Measurements from ENCODE around the gene MAML2.

Gene MAML2

DNA sequence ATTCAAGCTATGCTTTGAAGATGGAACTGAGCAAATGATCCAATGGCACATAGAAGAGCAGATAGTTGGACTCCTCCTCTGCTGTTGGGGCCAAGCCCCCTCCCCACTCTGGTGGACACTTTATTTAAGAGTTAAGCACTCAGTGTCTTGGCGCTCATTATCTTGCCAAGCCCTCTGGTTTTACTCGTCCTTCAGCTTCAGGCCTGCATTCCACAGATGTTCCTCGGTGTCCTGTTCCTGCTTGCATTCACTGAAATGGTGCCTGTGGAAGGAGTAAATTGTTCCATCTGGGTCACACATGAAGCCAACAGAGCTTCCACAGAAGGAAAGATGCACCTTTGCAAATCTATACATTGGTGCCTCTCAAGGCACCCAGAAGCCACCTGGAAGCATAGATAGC, 26.1 kb downstream of the MAML2 start:
- DNase-seq, result no peak

GRCh38 chr11:96315476-96315875, 27.5 kb downstream of the MAML2 start:
- no peak for DNase-seq

- no peak for DNase-seq
Observed at GRCh38 chr11:96314326-96315020, 28.5 kb downstream of the MAML2 start.

DNA sequence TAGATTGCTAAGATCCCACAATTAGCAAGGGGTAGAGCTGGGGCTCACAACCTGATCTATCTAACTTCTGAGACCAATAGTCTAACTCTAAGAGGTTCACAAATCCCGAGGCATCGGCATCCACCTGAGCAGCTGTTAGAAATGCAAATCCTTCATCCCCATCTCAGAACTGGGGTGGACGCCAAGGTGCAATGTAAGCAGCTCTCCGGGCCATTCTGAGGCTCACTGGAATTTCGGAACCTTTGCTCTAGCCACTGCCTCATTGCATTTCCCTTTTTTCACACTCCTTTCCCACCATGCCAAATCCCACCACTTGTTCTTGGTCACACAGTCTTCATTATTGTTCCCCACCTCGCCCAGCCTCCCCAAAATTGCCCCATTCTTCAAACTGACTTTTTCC, 29.8 kb downstream of the MAML2 start:
- no peak for DNase-seq

DNA sequence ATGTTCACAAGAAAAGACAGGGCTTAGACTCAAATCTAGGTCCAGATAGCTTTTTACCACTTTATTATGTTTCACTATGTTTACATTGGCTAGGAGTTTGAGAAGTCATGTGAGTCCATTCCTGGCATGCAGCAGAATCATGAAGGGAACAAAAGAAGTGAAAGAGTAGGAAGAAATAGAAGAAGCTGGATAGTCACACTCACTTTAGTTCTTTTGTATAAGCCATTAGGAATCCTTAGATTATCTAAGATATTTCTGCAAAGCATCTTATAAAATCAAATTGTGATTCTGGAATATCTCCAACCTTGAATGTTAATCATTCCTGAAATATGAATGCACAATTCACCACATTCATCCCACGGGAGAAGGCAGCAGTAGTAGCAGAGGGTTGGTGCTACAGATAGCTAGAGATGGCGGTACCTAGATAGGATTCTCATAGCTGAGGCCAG, 31.9 kb downstream of the MAML2 start:
- DNase-seq, result no peak

GRCh38 chr11:96310236-96310635, 32.8 kb downstream of the MAML2 start:
- DNase-seq, result no peak

DNA sequence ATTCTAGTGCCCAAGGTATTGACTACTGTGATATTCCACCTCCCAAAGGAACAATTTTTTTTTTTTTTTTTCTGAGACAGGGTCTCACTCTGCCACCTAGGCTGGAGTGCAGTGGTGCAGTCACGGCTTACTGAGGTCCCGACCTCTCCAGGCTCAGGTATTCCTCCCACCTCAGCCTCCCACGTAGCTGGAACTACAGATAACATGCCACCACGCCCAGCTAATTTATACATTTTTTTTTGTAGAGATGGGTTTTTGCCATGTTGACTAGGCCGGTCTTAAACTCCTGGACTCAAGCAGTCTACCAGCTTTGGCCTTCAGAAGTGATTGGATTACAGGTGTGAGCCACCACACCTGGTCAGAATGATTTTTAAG, 33.4 kb downstream of the MAML2 start:
- no peak for DNase-seq

DNA sequence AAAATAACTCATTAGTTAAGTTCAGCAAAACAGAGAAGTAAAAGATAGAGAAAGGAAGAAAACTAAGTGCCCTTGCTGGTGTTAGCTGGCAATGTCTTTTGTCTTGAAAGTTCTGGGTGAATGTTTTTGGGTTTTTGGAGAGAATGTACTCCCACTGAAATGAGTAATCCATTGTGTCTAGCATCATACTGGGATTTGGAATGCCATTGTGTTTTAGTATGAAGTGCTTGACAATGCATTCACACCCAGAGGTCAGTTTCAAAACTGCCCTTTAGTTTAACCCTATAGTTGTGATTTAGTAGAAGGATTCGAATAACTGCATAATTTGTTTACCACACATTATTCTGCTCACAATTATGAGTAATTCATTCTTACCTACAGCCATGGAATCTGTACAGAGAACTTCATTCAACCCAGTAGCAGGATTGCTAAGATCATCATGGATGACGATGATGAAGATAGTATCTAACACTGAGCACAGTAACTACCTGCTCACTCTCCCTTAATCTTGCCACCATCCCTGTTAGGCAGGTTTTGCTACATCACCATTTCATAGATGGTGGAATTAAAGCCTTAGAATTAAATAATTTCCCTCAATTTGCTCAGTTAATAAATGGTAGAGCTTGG, 33.9 kb downstream of the MAML2 start:
- no peak for DNase-seq

DNA sequence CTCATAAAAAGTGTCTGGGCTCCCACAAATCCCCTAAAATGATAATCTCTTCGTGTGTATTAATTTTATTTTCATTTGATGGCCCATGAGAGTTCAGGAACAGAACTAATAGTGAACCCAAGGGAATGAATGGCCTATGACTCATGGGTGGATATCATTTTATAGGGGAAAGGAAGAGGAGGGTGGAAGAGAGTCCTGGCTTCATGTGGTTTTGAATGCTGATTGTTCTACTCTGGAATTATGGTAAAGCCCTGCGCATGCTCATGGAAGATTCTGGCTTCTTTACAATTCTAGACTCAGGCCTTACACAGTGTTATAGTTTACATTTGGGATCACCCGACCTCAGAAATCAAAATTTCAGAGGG, 35.2 kb downstream of the MAML2 start:
- no peak for DNase-seq

DNA sequence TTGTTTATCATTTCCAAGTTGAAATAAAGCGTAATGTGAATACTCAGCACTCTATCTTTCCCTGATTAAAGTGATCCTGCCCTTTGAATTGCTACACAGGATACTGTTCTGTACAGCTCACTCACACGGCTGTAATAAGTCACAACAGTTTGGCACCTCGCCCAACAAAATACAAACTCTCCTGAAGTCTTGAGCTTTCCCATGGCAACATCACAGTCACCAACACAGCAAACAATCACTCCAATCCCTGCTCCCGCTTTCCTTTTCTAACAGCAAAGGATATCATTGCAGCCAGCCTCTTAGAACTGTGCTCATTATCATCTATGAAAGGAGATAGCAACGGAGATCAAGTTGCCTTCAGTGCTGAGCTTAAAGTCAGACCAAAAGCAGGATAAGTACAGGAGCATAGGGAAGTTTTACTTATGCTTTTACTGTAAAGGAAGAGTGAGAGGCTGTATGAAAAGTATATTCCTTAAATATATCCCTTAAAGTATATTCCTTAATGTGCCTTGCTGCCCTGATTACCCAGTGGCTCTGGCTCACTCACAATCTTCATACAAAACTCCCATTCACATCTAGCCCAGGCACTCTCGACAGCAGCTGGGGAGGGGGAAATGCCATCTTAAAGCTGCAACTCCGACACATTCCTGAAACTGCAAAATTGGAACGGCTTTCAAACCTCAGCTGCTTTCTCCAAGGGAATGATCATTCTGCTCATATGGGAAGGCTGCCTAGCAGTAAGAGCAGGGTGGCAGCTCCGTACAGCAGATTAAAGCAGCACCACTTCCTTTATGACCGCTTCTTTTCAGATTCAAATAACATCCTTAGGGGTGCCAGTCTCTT, 35.8 kb downstream of the MAML2 start:
- DNase-seq, result no peak

DNA sequence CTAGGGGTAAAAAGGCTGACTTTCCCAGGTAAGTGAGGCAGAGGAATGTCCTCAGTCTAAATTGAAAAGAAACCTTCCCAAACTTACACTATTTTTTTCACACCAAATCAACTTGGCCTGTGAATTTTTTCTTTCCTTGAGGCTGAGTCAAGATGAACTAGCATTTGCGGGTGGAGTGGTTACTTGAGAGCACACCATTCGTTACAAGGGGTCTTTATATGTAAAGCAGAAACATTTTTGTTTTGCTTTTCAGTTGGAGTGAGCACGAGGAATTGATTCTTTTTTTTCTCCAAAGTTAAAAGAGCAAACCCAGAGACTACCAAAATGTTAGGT, 36.4 kb downstream of the MAML2 start:
- no peak for DNase-seq

DNA sequence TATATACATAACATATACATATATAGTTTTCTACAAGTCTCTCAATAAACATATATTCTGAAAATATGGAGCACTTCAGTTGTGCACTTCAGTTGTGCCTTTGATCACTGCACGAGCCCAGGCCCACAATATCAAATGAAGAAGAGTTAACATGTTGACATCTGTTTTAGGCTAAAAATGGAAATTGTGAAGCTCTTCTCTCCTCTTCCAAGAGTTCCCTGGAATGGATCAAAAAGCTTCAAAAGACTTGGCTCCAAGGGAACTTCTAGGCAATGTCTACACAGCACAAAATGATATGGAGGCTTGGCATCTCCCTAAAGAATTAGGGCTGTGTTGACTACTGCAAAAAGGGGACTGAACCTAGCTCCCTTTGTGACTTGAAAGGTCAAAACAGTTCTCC, 36.9 kb downstream of the MAML2 start:
- no peak for DNase-seq

DNA sequence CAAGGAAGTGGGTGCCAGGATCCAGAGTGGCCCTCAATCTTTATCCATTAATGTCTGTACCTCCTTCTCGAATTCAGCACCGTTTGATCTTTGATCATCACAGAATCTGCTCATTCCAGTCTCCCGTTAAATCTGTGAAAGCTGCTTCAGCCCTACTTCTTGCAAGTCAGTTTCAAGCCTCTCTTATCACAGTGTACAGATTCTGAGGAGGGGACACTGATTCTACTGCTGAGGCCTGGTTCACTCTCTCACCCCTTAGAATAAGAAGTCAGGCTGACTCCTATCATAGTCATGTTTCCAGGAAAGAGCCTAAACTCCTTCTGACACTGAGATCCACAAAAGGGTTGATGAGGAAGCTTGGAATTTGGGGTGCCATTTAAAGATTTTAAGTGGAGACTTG, 39.0 kb downstream of the MAML2 start:
- no peak for DNase-seq

DNA sequence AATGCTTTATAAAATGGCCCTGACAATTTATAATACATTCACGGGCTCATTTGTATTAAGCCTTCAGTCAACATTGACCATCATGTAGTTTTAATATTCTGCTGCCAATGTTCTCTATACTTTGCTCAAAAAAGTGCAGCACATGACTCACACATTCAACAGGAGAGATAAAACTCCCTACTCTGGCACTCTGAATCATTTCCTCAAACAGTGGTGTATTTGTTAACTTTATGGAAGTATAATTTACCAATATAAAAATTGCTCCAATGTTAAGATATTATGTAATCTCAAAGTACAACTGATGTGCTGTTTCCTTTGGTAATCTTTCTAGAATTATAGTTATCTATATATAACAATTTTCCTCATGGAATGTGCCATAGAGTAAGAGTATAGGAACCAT, 39.9 kb downstream of the MAML2 start:
- no peak for DNase-seq

DNA sequence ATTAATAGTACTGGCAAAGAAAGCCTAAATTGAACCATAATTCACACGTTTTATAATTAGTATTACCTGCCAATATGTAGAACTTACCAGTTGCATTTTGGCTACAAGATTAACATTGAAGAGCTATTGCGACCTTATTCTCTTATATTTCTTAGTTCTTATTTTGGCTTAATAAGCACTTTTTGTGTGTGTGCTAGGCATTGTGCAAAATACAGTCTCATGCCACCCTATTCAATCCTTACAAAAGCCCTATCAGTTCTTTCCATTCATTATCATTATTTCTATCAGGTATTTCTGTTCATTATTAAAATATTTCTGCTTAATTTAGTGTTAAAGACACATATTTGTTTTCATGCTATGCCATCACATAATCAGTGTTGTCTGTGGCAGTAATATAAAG, 41.2 kb downstream of the MAML2 start:
- no peak for DNase-seq

- no peak for DNase-seq
Observed at GRCh38 chr11:96299155-96299888, 43.7 kb downstream of the MAML2 start.

DNA sequence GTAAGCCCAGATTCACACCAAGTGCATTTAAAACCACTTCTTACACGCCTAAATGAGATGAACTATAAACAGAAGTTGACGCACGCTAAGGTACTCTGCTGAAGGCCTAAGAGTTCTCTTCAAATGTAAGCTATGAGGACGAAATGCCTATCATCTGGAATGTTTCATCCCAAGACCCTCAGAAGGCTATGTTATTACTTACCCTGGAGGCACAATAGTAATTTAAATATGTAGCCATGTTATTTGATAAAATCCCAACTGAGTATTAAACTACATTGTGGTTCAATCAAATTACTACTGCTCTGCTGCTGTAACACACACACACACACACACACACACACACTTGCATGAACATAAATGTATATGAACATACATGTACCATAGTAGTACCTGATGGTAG, 47.6 kb downstream of the MAML2 start:
- no peak for DNase-seq

- no peak for DNase-seq
Observed at GRCh38 chr11:96294289-96294688, 48.7 kb downstream of the MAML2 start.

DNA sequence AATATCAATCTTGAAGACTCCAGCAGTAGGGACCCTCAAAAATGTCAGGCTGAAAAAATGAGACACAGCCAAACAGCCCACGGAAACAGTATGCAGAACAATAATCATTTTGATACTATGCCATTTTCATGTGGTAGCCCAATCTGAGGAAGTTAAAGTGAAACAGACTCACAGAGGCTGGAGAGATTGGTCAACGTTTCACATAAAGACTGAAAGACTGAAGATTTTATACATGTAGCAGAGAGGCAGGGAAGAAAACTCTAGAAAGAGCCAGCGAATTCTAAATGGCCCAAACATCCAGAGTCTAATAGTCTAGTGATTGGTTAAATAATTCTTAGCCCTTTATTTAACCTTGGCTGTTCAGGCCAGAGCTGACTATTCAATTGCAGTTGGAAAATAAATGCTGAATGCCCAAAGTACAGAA, 49.4 kb downstream of the MAML2 start:
- DNase-seq, result no peak

DNA sequence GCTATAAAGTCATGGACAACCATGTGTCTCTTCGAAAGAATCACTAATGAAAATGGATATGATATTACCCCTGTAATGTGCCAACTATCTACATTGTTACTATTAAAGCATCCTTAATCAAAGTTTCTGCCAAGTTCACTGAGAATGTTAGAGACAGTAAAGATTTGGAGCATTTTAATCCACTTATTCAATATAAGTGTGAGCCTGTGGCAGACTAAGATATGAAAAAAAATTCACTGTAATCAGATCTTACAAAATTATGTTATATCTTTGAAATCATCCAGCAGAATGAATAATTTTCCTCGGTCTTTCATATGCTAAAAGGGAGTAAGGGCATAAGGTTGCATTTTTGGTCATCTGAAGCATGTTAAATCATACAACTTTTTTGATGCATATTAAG, 49.9 kb downstream of the MAML2 start:
- DNase-seq, result no peak

GRCh38 chr11:96292291-96293010, 50.5 kb downstream of the MAML2 start:
- DNase-seq, result no peak

DNA sequence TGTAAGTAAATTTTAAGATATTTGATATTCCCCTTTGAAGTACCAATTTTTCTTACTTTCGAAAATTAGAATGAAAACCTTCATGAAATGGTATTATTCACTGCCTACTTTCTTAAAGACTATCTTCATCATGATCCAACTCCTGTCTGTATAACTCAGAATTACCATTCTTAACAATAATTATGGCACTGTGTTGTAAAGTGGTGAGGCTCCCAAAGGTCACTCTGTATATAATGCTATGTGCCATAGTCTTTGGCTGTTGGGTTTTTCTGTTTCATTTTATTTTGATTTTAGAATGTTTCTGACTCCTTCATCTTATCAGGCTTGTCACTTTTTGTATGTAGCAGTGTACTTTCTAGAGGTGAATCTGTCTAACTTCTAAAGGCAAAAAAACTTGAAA, 52.4 kb downstream of the MAML2 start:
- DNase-seq, result no peak

GRCh38 chr11:96290031-96290430, 53.0 kb downstream of the MAML2 start:
- no peak for DNase-seq

Measured in 8988T (cell line).